Measurements from ENCODE around the gene PRLR.

DNA sequence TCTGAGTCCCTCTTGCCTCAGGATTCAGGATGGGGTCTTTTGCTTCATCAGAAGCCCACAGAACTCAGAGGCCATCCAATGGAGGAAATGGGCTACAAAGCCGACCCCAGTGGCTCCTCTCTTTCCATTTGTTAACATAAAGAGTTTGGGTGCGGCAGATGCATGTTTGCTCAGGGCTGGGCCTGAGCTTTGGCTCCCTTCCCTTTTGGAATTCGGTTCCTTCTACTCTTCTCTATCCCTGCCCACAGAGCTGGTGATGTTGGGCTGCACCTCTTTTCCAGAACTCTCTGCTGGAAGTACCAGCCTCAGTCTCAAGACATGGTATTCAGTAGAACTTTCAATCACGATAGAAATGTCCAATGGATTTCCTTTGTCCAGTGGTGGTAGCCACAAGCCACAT, 115.6 kb downstream of the PRLR start:
- TF ChIP-seq, protein P1, sequence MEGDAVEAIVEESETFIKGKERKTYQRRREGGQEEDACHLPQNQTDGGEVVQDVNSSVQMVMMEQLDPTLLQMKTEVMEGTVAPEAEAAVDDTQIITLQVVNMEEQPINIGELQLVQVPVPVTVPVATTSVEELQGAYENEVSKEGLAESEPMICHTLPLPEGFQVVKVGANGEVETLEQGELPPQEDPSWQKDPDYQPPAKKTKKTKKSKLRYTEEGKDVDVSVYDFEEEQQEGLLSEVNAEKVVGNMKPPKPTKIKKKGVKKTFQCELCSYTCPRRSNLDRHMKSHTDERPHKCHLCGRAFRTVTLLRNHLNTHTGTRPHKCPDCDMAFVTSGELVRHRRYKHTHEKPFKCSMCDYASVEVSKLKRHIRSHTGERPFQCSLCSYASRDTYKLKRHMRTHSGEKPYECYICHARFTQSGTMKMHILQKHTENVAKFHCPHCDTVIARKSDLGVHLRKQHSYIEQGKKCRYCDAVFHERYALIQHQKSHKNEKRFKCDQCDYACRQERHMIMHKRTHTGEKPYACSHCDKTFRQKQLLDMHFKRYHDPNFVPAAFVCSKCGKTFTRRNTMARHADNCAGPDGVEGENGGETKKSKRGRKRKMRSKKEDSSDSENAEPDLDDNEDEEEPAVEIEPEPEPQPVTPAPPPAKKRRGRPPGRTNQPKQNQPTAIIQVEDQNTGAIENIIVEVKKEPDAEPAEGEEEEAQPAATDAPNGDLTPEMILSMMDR (IDR thresholded peaks at IDR 0.05; ENCODE audit: low read depth, low read length, poor library complexity, severe bottlenecking): no peak
- TF ChIP-seq EZH2phosphoT487 (IDR thresholded peaks at IDR 0.05; ENCODE audit: borderline replicate concordance, low read length): no peak

All from DOHH2 (cell line).